HCT116 (cell line): Measurements from ENCODE around the gene ACYP1. TPM values are rescaled to one million over a fixed set of nuclear protein-coding genes. Genes with fewer than 3 reads are reported as not detected.

Experiments used
- ATAC-seq: fragments of 200-7000 bp; cut with Tn5 transposase; 2 replicates; pipeline ENCODE4 v1.9.1; 2020; ENCODE audit warnings: mild to moderate bottlenecking, moderate library complexity
- BruUV-seq: library from RNA; stranded (reverse); fragments of 400-500 nt; replicated peaks from 2 replicates; lab custom pipeline; 2021; lab: Mats Ljungman, UMichigan
- CTCF ChIA-PET: fragments of 300-600 bp; sonication (Branson Sonifier 250); formaldehyde crosslinking; loops from one replicate; lab custom pipeline; 2021; ENCODE audit warnings: antibody characterized with exemption; lab: Charles Lee
- POLR2A ChIA-PET: fragments of 300-600, 350-600 bp; sonication (Branson Sonifier 250); formaldehyde crosslinking; loops from one replicate; lab custom pipeline; 2021; ENCODE audit warnings: antibody characterized with exemption; lab: Charles Lee
- RAD21 ChIA-PET, 2 experiments: fragments of 300-600 bp; sonication (Branson Sonifier 250); formaldehyde crosslinking; loops; one replicate each; lab custom pipeline; 2023; ENCODE audit warnings: low total read pairs in 2 of 2; ENCODE audit not compliant: uncharacterized antibody in 2 of 2, unreplicated experiment in 2 of 2, low non-redundant PET in 1 of 2; lab: Charles Lee
- DNase-seq: peaks from one replicate; pipeline ENCODE4 v3.0.0-alpha.2; 2010; ENCODE audit warnings: low read depth, low spot score
- H2AFZ ChIP-seq: fragments of 200-600 bp; shearing (Covaris generic), sonication (generic); 2 replicates; pipeline ENCODE4 v1.6.1; 2017; ENCODE audit warnings: low read depth, mixed run types, mixed read lengths, antibody characterized with exemption, low read length; ENCODE audit not compliant: poor library complexity, severe bottlenecking
- H3K27ac ChIP-seq: 2 replicates; pipeline ENCODE4 v1.5.1; 2012; ENCODE audit warnings: low read depth, low read length
- H3K27me3 ChIP-seq: fragments of 200-600 bp; sonication (generic); 2 replicates; pipeline ENCODE4 v1.6.1; 2016; ENCODE audit warnings: mixed run types, low read length, mixed read lengths; ENCODE audit not compliant: insufficient read depth
- H3K36me3 ChIP-seq, 2 experiments: fragments of 200-500 bp in 1 of 2; fragments of 200-600 bp in 1 of 2; sonication (Bioruptor generic) in 1 of 2; sonication (generic) in 1 of 2; 2 replicates each; pipeline versions ENCODE4 v1.5.1 to v1.6.1; 2014 to 2016; ENCODE audit warnings: low read length in 2 of 2, inconsistent platforms in 1 of 2, mixed read lengths in 1 of 2, mixed run types in 1 of 2; ENCODE audit not compliant: insufficient read depth in 2 of 2, control insufficient read depth in 1 of 2
- H3K4me1 ChIP-seq, 2 experiments: fragments of 200-600 bp in 1 of 2; sonication (generic) in 1 of 2; 2 replicates each; pipeline versions ENCODE4 v1.5.1 to v1.6.1; 2012 to 2017; ENCODE audit warnings: low read length in 2 of 2, inconsistent platforms in 1 of 2, mild to moderate bottlenecking in 1 of 2, mixed read lengths in 1 of 2, mixed run types in 1 of 2, moderate library complexity in 1 of 2; ENCODE audit not compliant: insufficient read depth in 2 of 2, control insufficient read depth in 1 of 2
- H3K4me2 ChIP-seq: fragments of 200-600 bp; sonication (generic); 2 replicates; pipeline ENCODE4 v1.6.1; 2017; ENCODE audit warnings: mixed run types, low read length, mixed read lengths
- H3K4me3 ChIP-seq, 2 experiments: fragments of 200-600 bp in 1 of 2; sonication (generic) in 1 of 2; replicated peaks in 1 of 2; 2 replicates each; pipeline ENCODE4 v1.5.1; 2011 to 2016; ENCODE audit warnings: low read length in 2 of 2, control low read depth in 1 of 2, low read depth in 1 of 2, mild to moderate bottlenecking in 1 of 2, mixed read lengths in 1 of 2, mixed run types in 1 of 2
- H3K79me2 ChIP-seq: fragments of 200-600 bp; sonication (generic); 2 replicates; pipeline ENCODE4 v1.6.1; 2017; ENCODE audit warnings: mild to moderate bottlenecking, mixed run types, low read length, moderate library complexity, mixed read lengths; ENCODE audit not compliant: insufficient read depth
- H3K9ac ChIP-seq: fragments of 200-600 bp; sonication (generic); 2 replicates; pipeline ENCODE4 v1.6.1; 2016; ENCODE audit warnings: low read length, mixed read lengths
- H3K9me2 ChIP-seq: fragments of 200-600 bp; sonication (generic), shearing (Covaris generic); 2 replicates; pipeline ENCODE4 v1.6.1; 2017; ENCODE audit warnings: mixed run types, mild to moderate bottlenecking, moderate library complexity; ENCODE audit not compliant: insufficient read depth
- H3K9me3 ChIP-seq, 2 experiments: fragments of 200-500 bp in 1 of 2; fragments of 200-600 bp in 1 of 2; sonication (Bioruptor generic) in 1 of 2; sonication (generic) in 1 of 2; 2 replicates each; pipeline ENCODE4 v1.6.1; 2014 to 2017; ENCODE audit warnings: low read length in 2 of 2, mixed read lengths in 2 of 2, inconsistent platforms in 1 of 2, low read depth in 1 of 2, mild to moderate bottlenecking in 1 of 2, mixed run types in 1 of 2, moderate library complexity in 1 of 2; ENCODE audit not compliant: control insufficient read depth in 1 of 2, insufficient read depth in 1 of 2
- H4K20me1 ChIP-seq: fragments of 200-600 bp; sonication (generic), shearing (Covaris generic); 2 replicates; pipeline ENCODE4 v1.6.1; 2017; ENCODE audit warnings: mixed run types, mild to moderate bottlenecking, moderate library complexity; ENCODE audit not compliant: insufficient read depth
- ATF3 ChIP-seq: IDR thresholded peaks from 2 replicates; pipeline ENCODE4 v1.6.1; 2012
- CTCF ChIP-seq, 3 experiments: fragments of 200-600 bp in 1 of 3; sonication (generic) in 1 of 3; IDR thresholded peaks in 2 of 3; conservative IDR thresholded peaks in 1 of 3; 2 replicates each; pipeline ENCODE4 v1.5.1; 2012 to 2017; ENCODE audit warnings: low read depth in 2 of 3, low read length in 2 of 3, antibody characterized with exemption in 1 of 3, borderline replicate concordance in 1 of 3, control low read depth in 1 of 3, mild to moderate bottlenecking in 1 of 3, mixed read lengths in 1 of 3, mixed run types in 1 of 3, moderate library complexity in 1 of 3; ENCODE audit not compliant: insufficient read depth in 1 of 3
- EZH2phosphoT487 ChIP-seq: fragments of 200-600 bp; IDR thresholded peaks from 2 replicates; pipeline ENCODE4 v1.6.1; 2018; ENCODE audit warnings: antibody characterized with exemption, borderline replicate concordance
- JUND ChIP-seq: IDR thresholded peaks from 2 replicates; pipeline ENCODE4 v1.6.1; 2012
- MAX ChIP-seq: IDR thresholded peaks from 2 replicates; pipeline ENCODE4 v1.6.1; 2012
- POLR2A ChIP-seq: IDR thresholded peaks from 2 replicates; pipeline ENCODE4 v1.7.0; 2011; ENCODE audit warnings: borderline replicate concordance; ENCODE audit not compliant: insufficient read depth, insufficient read length; ENCODE audit errors: extremely low read depth
- POLR2AphosphoS5 ChIP-seq: IDR thresholded peaks from 2 replicates; pipeline ENCODE4 v1.6.1; 2011; ENCODE audit warnings: mild to moderate bottlenecking, low read depth, low read length, moderate library complexity
- REST ChIP-seq: IDR thresholded peaks from 2 replicates; pipeline ENCODE4 v1.6.1; 2012; ENCODE audit warnings: low read depth
- SIN3A ChIP-seq: IDR thresholded peaks from 2 replicates; pipeline ENCODE4 v1.6.1; 2012; ENCODE audit warnings: low read depth
- SP1 ChIP-seq: IDR thresholded peaks from 2 replicates; pipeline ENCODE4 v1.6.1; 2012; ENCODE audit warnings: low read depth
- ZFX ChIP-seq: fragments of 450-650 bp; IDR thresholded peaks from 2 replicates; pipeline ENCODE4 v1.6.1; 2017
- intact Hi-C: fragments of 100-400 bp; cut with micrococcal nuclease; formaldehyde crosslinking; loops from 2 replicates; pipeline ENCODE4 v1.10.0; 2022
- total RNA-seq: library from RNA; stranded (reverse); gene quantifications from one replicate; pipeline ENCODE4 v1.2.1, GENCODE V29; 2021; ENCODE audit not compliant: unreplicated experiment

Gene ACYP1
- total RNA-seq, 1 experiment from 2014 or later = 30.7 TPM

GRCh38 chr14:75022655-75023054, 41.2 kb downstream of the ACYP1 start:
- Histone ChIP-seq H3K4me1 (no peaks in the 10 kb centered on the region), H4K20me1 (no peaks in the 10 kb centered on the region), H3K36me3 (peaks cover 11% of the 10 kb centered on the region in 2 experiments; a peak in 3 of 4 replicates), H3K9me3 (no peaks in the 10 kb centered on the region), H3K27me3 (no peaks in the 10 kb centered on the region), H3K27ac (no peak overlapping the region), H3K9me2 (no peaks in the 10 kb centered on the region), H3K4me2 (no peak overlapping the region), H2AFZ (no peak overlapping the region), H3K79me2 (no peaks in the 10 kb centered on the region), H3K4me3 (no peak overlapping the region), H3K9ac (no peak overlapping the region)
- POLR2A ChIA-PET = no interaction called here
- TF ChIP-seq CTCF (IDR thresholded peaks at IDR 0.05 in 2 of 3, conservative IDR thresholded peaks at IDR 0.05 in 1 of 3; ENCODE audit: borderline replicate concordance in 1 of 3, insufficient read depth in 1 of 3, low read depth in 2 of 3, low read length in 2 of 3) = peak; percentile 8 to 66 (median 65); a peak in 5 of 6 replicates
- TF ChIP-seq SP1 = no peak
- DNase-seq = no peak
- CTCF ChIA-PET = interaction anchor here (0.6 to 1.4 kb wide), 4 partner anchors 9 to 161 kb away, joined by 4 to 7 read pairs (median 5); no protein-coding TSS in a partner anchor
- ATAC-seq = peak; percentile 93
- RAD21 ChIA-PET = interaction anchor here in 1 of 2 experiments (1.0 kb wide), 1 partner anchor 66 kb away, joined by 3 read pairs; no protein-coding TSS in a partner anchor
- no TSS peak for BruUV-seq
- intact Hi-C loops = no loop called here

- Histone ChIP-seq H3K27me3 (no peaks in the 10 kb centered on the region), H3K36me3 (peaks cover 25 to 32% of the 10 kb centered on the region in 2 experiments), H3K9ac (no peak overlapping the region), H3K9me3 (no peaks in the 10 kb centered on the region), H3K9me2 (no peaks in the 10 kb centered on the region), H3K27ac (no peak overlapping the region), H3K4me3 (no peak overlapping the region), H2AFZ (no peak overlapping the region), H4K20me1 (peaks cover 5% of the 10 kb centered on the region; the same call in 1 of the 2 replicates), H3K79me2 (no peaks in the 10 kb centered on the region), H3K4me1 (no peaks in the 10 kb centered on the region), H3K4me2 (no peak overlapping the region)
- no TSS peak for BruUV-seq
- ATAC-seq = no peak
- CTCF ChIA-PET = no interaction called here
- POLR2A ChIA-PET = no interaction called here
- no peak for DNase-seq
- RAD21 ChIA-PET = no interaction called here
- intact Hi-C loops = no loop called here
- TF ChIP-seq SIN3A (no peak), ZFX (no peak), POLR2AphosphoS5 (no peak), SP1 (no peak), JUND (no peak), REST (no peak), CTCF (IDR thresholded peaks at IDR 0.05 in 2 of 3, conservative IDR thresholded peaks at IDR 0.05 in 1 of 3; ENCODE audit: borderline replicate concordance in 1 of 3, insufficient read depth in 1 of 3, low read depth in 2 of 3, low read length in 2 of 3) (no peak), POLR2A (no peak), MAX (no peak), EZH2phosphoT487 (no peak), ATF3 (no peak)
These were observed 45.1 kb downstream of the ACYP1 start for GRCh38 chr14:75018694-75019093.
